Omental fat pad (tissue), 4 donors: Measurements from ENCODE around the gene CUBN. TPM values are rescaled to one million over a fixed set of nuclear protein-coding genes. Genes with fewer than 3 reads are reported as not detected.

ENCODE experiments used
- ATAC-seq: fragments of 150-250 bp; one replicate; pipeline ENCODE4 v1.9.1; 2016; ENCODE audit warnings: mild to moderate bottlenecking, moderate library complexity; ENCODE audit not compliant: low FRiP score
- DNase-seq: peaks from one replicate; pipeline ENCODE4 v3.0.0-alpha.2; 2019; ENCODE audit warnings: low spot score
- CTCF ChIP-seq, 3 donors: fragments of 450-650 bp; IDR thresholded peaks; one replicate each; pipeline ENCODE4 v1.5.1; 2016 to 2017; ENCODE audit warnings: antibody characterized with exemption in 3 of 3, mild to moderate bottlenecking in 3 of 3, moderate library complexity in 2 of 3
- total RNA-seq, 4 donors: library from RNA; depleted of rRNA; stranded (reverse); fragments of >200 nt; gene quantifications; one replicate each; pipeline ENCODE4 v1.1.0, GENCODE V29; 2016

Gene CUBN
- total RNA-seq, 4 donors from 2014 or later: 1.6 to 4.5 (median 2.2) TPM

GRCh38 chr10:17038627-17039026, 91.0 kb downstream of the CUBN start:
- ATAC-seq (peak; percentile 42), DNase-seq (no peak)
- TF ChIP-seq CTCF (IDR thresholded peaks at IDR 0.05): no peak

DNA sequence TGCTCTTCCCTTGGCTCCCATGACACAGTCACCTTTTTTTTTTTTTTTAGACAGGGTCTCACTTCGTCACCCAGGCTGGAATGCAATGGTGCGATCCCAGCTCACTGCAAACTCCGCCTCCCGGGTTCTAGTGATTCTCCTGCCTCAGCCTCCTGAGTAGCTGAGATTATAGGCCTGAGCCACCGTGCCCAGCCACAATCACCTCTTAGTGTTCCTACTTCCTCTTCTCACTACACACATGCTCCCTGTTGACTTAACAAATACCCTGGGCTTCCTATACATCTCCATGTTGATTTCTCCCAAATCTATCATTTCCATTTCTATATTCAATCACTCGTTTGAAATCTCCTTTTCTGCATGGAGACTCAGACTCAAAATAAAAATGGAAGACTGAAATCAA, 91.7 kb downstream of the CUBN start:
- ATAC-seq (no peak), DNase-seq (no peak)
- TF ChIP-seq CTCF (IDR thresholded peaks at IDR 0.05): no peak

- TF ChIP-seq CTCF (IDR thresholded peaks at IDR 0.05): no peak
- DNase-seq (no peak), ATAC-seq (no peak)
These were observed 94.2 kb downstream of the CUBN start for GRCh38 chr10:17035446-17035845.

DNA sequence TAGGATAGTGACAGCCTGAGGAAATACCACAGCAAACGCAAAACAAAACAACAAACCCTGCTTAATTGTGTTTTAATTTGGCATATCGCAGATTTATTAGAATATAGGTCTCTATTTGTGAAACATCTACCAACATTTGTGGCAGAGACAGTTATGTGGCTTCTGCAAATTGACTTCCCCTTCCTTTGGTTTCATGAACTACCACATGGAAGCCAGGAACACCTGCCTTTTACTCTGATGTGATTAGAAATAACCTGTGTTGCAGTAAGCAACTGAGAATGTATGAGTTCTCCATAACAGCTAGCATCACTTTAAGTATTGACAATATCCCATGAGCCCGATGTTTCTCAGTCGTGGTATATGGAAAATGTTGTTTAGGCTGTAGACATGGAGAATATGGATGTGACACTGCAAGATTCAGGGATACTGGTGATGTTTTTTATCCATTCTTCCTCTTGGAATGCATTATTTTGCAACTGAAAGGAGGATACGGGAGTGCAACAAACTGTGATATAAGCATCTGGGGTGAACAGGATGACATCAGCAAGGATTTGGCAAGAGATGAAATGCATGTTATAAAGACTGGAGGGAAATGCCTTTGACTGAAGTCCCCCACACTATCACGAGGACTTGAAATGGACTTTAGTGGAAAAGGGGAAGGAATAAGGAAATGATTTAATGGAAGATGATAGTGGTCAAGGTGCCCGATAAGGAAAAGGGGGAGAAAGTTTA, 95.9 kb downstream of the CUBN start:
- no peak for TF ChIP-seq CTCF (IDR thresholded peaks at IDR 0.05)
- no peak for DNase-seq
- peak; percentile 37 for ATAC-seq

DNA sequence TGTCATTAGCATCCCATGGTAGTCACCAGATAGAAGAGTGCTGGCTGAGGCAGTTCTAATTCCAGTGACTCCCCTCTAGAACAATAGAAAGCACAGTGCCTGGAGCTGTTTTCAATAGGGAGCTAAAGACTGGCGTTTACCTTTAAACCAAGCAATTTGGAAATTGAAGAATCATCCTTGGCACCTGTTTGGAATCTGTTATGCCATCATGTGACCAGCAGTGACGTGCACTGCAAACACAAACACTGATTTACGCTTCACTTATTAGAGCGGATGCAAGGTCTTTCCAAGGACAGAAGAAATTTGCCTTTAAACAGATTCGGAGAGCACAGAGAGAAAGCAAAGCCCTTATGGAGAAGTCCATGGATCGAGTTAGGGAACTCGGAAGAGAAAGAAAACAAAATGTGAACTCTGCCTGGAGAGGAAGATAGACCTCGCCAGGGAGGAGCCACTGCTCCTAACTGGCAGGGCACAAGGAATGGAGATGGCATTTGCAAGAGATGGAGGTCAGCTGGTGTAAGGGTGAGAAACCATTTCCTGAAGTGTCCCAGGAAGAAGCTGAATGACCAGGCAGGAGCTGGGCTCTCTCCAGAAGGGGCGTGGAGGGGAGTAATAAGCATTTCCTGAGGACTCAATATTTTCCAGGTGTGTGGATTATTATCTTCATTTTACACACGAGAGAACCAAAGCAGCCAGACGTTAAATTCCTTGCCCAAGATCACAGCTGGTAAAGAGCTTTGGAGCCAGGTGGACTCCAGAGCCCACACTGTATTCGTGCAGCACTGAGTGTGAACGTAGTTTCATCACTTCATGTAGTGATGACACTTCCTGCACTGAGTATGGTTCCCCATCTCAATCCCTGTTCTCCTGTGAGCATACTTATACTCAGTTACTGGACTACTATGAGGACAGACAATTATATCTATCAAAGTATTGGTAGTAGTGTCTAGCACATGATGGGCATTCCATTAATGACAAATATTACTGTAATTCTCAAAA, 97.7 kb downstream of the CUBN start:
- no peak for ATAC-seq
- no peak for TF ChIP-seq CTCF (IDR thresholded peaks at IDR 0.05)
- DNase-seq: no peak

DNA sequence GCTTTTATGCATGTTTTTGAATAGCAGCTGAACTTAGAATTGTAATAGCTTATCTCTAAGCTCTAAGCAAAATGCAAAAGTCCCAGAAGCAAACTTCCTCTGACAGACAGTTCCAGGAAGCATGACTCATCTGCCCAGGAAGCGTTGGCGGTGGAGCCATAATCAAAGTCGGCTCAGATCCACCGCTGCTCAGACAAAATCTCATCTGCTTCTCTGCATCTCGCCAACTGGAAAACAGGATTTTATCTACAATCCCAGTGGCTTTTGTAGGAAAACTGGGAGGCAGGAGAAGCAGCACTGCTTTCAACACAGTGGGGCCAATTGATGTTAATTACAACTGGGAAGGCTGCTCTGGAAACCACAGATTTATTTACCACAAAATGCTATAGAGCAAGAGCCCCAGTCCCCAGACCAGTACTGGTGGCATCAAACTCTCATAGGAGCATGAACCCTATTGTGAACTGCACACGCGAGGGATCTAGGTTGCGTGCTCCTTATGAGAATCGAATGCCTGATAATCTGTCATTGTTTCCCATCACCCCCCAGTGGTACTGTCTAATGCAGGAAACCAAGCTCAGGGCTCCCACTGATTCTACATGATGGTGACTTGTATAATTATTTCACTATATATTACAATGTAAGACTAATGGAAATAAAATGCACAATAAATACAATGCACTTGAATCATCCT, 99.9 kb downstream of the CUBN start:
- no peak for TF ChIP-seq CTCF (IDR thresholded peaks at IDR 0.05)
- DNase-seq (peak; percentile 64), ATAC-seq (peak; percentile 72)
